NT2/D1 (cell line): ENCODE measurements around the gene CSKMT.

Experiments
- SUZ12 ChIP-seq: IDR thresholded peaks from 2 replicates; pipeline ENCODE4 v1.6.1; 2011; ENCODE audit not compliant: insufficient read length, insufficient read depth; ENCODE audit errors: extremely low read depth
- YY1 ChIP-seq: IDR thresholded peaks from 2 replicates; pipeline ENCODE4 v1.6.1; 2011; ENCODE audit not compliant: insufficient read length, insufficient read depth
- ZNF274 ChIP-seq: IDR thresholded peaks from 2 replicates; pipeline ENCODE4 v1.6.1; 2011; ENCODE audit warnings: mild to moderate bottlenecking, low read depth, low read length

DNA sequence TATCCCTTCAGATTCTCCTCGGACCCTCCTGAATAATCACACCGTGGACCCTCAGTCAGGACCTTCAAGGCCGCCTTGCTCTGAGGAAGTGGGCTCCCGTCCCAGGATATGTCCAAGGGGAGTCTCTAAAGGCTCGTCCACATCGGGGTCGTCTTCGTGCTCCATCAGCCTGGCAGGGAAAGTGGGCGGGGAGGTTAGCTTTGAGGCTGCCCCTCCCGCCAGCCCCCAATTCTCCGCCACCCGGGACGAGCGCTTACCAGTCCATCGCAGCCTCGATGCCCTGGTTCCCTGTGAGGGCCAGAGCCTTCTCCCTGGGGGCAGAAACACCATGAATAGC is 13.3 kb downstream of the CSKMT start:
- TF ChIP-seq YY1 (no peak), ZNF274 (no peak), SUZ12 (no peak)
